Kidney (tissue), 14 donors: ENCODE data around the gene IL20. TPM values are rescaled to one million over a fixed set of nuclear protein-coding genes. Genes with fewer than 3 reads are reported as not detected.

Source experiments
- DNase-seq, 5 donors: peaks; one replicate each; pipeline ENCODE4 v3.0.0-alpha.2; 2013 to 2020
- FAIRE-seq: peaks from 2 replicates; lab custom pipeline; 2012; peaks lifted over from hg19 to GRCh38; lab: Jason Lieb, UNC
- H3K27ac ChIP-seq, 2 donors: one replicate each; pipeline ENCODE4 v1.7.0; 2013; ENCODE audit warnings: low read depth in 2 of 2, low read length in 2 of 2, inconsistent platforms in 1 of 2
- H3K27me3 ChIP-seq: one replicate; pipeline ENCODE4 v1.7.1; 2013; ENCODE audit warnings: low read length, inconsistent platforms; ENCODE audit not compliant: control insufficient read depth, insufficient read depth
- H3K36me3 ChIP-seq, 3 donors: one replicate each; pipeline versions ENCODE4 v1.7.0 to v1.7.1; 2013; ENCODE audit warnings: low read length in 3 of 3, control low read depth in 1 of 3, inconsistent platforms in 1 of 3; ENCODE audit not compliant: insufficient read depth in 3 of 3, control insufficient read depth in 2 of 3
- H3K4me1 ChIP-seq, 3 donors: one replicate each; pipeline versions ENCODE4 v1.7.0 to v1.7.1; 2013; ENCODE audit warnings: low read length in 3 of 3, inconsistent platforms in 1 of 3, low read depth in 1 of 3; ENCODE audit not compliant: control insufficient read depth in 2 of 3, insufficient read depth in 2 of 3
- H3K4me3 ChIP-seq, 3 donors: one replicate each; pipeline versions ENCODE4 v1.7.0 to v1.8.1; 2013; ENCODE audit warnings: low read length in 3 of 3, control low read depth in 1 of 3, inconsistent platforms in 1 of 3
- H3K9ac ChIP-seq, 3 donors: one replicate each; pipeline versions ENCODE4 v1.7.0 to v1.7.1; 2013; ENCODE audit warnings: low read length in 3 of 3, control low read depth in 1 of 3, inconsistent platforms in 1 of 3
- H3K9me3 ChIP-seq, 3 donors: one replicate each; pipeline versions ENCODE4 v1.7.0 to v1.7.1; 2013; ENCODE audit warnings: low read length in 3 of 3, control low read depth in 1 of 3, inconsistent platforms in 1 of 3; ENCODE audit not compliant: control insufficient read depth in 2 of 3, insufficient read depth in 1 of 3
- intact Hi-C: fragments of 100-400 bp; cut with DNase I; formaldehyde crosslinking; loops from one replicate; pipeline ENCODE4 v1.11.1; 2022
- polyA plus RNA-seq: library from polyadenylated mRNA; stranded (reverse); fragments of 350-450 nt; fragmentation: Illumina TruSeq; extraction: RNeasy Lipid Tissue Mini Kit (QIAGEN cat#74804); gene quantifications from one replicate; pipeline ENCODE4 v1.2.3, GENCODE V29; 2014; ENCODE audit warnings: low read depth, low replicate concordance; ENCODE audit not compliant: insufficient read depth
- total RNA-seq: library from RNA; stranded (reverse); fragmentation: NEBNext Ultra II Directional; extraction: Animal tissue kit (Norgen Biotek cat#: 25700); gene quantifications from one replicate; pipeline ENCODE4 v1.2.1, GENCODE V29; 2021
- TF ChIP-seq, protein P1 (sequence below): IDR thresholded peaks from 3 replicates; pipeline ENCODE4 v1.5.1; 2012; ENCODE audit warnings: mild to moderate bottlenecking, moderate library complexity, borderline replicate concordance; ENCODE audit not compliant: insufficient read depth; ENCODE audit errors: extremely low read depth
- donor health status: control.
- donor health status: control.
- donor health status: control.
- donor health status: control.
- donor health status: control.
- donor health status: DM: yes; HTN: yes; CAD: no.
- donor health status: Normal renal cell carcinoma (clear cell type).

The IL20 gene
- total and polyA plus RNA-seq, 2 donors from 2014 or later = not detected

DNA sequence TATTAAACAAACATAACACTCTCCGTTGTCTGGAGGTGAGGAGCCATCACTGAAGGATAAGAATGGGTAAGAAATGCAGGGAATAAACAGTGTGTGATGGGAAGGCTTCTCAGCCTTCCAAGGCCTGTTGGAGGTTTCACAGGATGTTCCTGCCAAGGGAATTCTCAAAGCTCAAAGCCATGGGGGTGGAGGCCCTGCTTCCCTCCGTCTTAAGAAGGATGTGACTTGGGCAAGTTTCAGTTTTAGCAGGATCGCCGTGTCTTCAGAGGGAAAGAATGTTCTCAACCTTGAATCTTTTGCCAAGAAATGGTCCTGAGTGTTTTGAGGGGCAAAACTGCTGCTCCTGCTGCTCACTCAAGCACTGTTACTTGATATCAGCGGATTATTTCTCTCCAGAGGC lies 41.7 kb upstream of the IL20 start:
- intact Hi-C loops = no loop called here
- Histone ChIP-seq H3K27me3 (no peaks in the 10 kb centered on the region), H3K9me3 (no peaks in the 10 kb centered on the region), H3K4me3 (no peak overlapping the region), H3K36me3 (no peaks in the 10 kb centered on the region), H3K9ac (no peak overlapping the region), H3K4me1 (no peaks in the 10 kb centered on the region), H3K27ac (no peak overlapping the region)
- FAIRE-seq (no peak), DNase-seq (no peak)
- TF ChIP-seq, protein P1, sequence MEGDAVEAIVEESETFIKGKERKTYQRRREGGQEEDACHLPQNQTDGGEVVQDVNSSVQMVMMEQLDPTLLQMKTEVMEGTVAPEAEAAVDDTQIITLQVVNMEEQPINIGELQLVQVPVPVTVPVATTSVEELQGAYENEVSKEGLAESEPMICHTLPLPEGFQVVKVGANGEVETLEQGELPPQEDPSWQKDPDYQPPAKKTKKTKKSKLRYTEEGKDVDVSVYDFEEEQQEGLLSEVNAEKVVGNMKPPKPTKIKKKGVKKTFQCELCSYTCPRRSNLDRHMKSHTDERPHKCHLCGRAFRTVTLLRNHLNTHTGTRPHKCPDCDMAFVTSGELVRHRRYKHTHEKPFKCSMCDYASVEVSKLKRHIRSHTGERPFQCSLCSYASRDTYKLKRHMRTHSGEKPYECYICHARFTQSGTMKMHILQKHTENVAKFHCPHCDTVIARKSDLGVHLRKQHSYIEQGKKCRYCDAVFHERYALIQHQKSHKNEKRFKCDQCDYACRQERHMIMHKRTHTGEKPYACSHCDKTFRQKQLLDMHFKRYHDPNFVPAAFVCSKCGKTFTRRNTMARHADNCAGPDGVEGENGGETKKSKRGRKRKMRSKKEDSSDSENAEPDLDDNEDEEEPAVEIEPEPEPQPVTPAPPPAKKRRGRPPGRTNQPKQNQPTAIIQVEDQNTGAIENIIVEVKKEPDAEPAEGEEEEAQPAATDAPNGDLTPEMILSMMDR = no peak

DNA sequence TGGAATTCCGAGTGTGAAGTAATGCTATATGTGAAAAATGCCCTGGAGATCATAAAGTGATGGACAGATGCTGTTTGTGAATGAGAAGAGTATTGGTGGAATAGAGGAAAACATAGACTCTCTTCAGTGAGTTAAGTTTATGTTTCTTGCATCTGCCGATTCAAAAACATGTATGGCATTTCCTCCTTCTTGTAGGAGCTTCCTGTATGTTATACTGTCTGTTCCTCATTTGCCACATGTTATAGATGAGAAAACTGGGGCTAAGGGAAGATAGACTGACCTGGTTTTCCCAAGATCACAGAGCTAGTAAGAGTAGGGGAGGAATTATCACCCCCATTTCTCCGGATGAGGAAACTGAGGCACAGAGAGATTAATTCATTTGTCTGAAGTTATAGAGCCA lies 41.1 kb upstream of the IL20 start:
- Histone ChIP-seq H3K4me1 (no peaks in the 10 kb centered on the region), H3K9ac (no peak overlapping the region), H3K27me3 (no peaks in the 10 kb centered on the region), H3K27ac (no peak overlapping the region), H3K9me3 (no peaks in the 10 kb centered on the region), H3K4me3 (no peak overlapping the region), H3K36me3 (no peaks in the 10 kb centered on the region)
- DNase-seq (no peak), FAIRE-seq (no peak)
- TF ChIP-seq, protein P1 = no peak
- intact Hi-C loops = no loop called here

DNA sequence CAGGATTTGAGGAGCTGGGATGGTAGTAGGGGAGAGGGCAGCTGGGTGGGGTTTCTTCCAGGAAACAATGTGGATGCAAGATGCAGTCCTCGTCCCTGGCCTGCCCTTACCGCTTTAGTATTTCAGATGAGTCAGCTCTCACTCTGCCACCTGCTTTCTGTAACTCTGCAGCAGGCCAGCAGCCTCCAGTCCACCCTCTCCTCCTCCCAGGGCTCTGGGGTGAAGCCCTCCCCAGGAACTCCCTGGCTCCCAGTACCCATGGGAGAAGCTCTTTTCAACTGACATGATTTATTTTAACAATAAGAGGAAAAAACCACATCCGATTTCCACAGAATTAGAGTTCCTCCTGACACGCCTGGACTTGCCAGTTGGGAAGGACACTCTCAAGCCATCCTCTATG lies 39.0 kb upstream of the IL20 start:
- TF ChIP-seq, protein P1 = no peak

DNA sequence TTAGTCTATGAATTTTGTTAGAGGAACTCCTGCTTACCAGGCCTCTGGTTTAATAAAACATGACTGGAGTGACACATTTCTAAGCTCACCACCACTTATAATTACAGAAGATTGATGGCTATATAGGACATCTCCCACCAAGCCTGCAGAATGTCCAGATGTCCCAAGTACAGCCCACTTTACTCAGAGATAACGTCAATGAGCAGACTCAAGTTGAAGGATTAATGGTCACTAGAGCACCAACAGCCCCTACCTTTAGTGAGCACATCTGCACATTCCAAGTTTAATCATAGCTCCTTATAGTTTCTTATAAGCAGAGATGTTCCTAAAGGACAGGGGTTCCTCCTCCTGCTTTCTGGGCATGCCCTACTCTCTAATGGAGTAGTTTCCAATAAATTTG lies 37.4 kb upstream of the IL20 start:
- Histone ChIP-seq H3K9me3 (no peaks in the 10 kb centered on the region), H3K9ac (no peak overlapping the region), H3K27me3 (no peaks in the 10 kb centered on the region), H3K27ac (no peak overlapping the region), H3K4me3 (no peak overlapping the region), H3K4me1 (peaks cover 0 to 3% (median 0%) of the 10 kb centered on the region in 3 donors), H3K36me3 (no peaks in the 10 kb centered on the region)
- intact Hi-C loops = no loop called here
- TF ChIP-seq, protein P1 = no peak
- FAIRE-seq = no peak
- no peak for DNase-seq

More for the DNA sequence above, 39.0 kb upstream of the IL20 start:
- Histone ChIP-seq H3K36me3 (no peaks in the 10 kb centered on the region), H3K9me3 (no peaks in the 10 kb centered on the region), H3K27ac (no peak overlapping the region), H3K4me1 (no peaks in the 10 kb centered on the region), H3K9ac (no peak overlapping the region), H3K4me3 (no peak overlapping the region), H3K27me3 (no peaks in the 10 kb centered on the region)
- FAIRE-seq (no peak), DNase-seq (no peak)
- intact Hi-C loops = no loop called here
